Gastroesophageal sphincter (tissue), 4 donors: ENCODE results near the gene HDGF. TPM values are rescaled to one million over a fixed set of nuclear protein-coding genes. Genes with fewer than 3 reads are reported as not detected.
A peak's percentile ranks its signal among the peaks of the same experiment; 100 is the strongest.

Experiments used
- ATAC-seq: fragments of 150-250 bp; one replicate; pipeline ENCODE4 v1.9.1; 2016; ENCODE audit warnings: mild to moderate bottlenecking, moderate library complexity
- H3K27ac ChIP-seq, 4 donors: fragments of 200-600 bp; sonication (generic) in 3 of 4; 1 replicate in 3 of 4; 2 replicates in 1 of 4; pipeline ENCODE4 v1.5.1; 2016 to 2019
- H3K27me3 ChIP-seq: fragments of 200-600 bp; sonication (generic); one replicate; pipeline ENCODE4 v1.5.1; 2019
- H3K36me3 ChIP-seq, 2 donors: fragments of 200-600 bp; sonication (generic); one replicate each; pipeline ENCODE4 v1.5.1; 2019; ENCODE audit warnings: control low read depth in 1 of 2
- H3K4me1 ChIP-seq, 3 donors: fragments of 200-600 bp; sonication (generic); 1 replicate in 2 of 3; 2 replicates in 1 of 3; pipeline ENCODE4 v1.5.1; 2016 to 2019; ENCODE audit warnings: control low read depth in 2 of 3
- H3K4me3 ChIP-seq, 2 donors: fragments of 200-600 bp; sonication (generic); one replicate each; pipeline ENCODE4 v1.5.1; 2019; ENCODE audit warnings: mild to moderate bottlenecking in 1 of 2, moderate library complexity in 1 of 2
- H3K9me3 ChIP-seq, 3 donors: fragments of 200-600 bp; sonication (generic); one replicate each; pipeline ENCODE4 v1.5.1; 2017 to 2019; ENCODE audit warnings: control low read depth in 2 of 3
- CTCF ChIP-seq, 4 experiments: fragments of 200-600 bp in 2 of 4; fragments of 450-650 bp in 2 of 4; sonication (generic) in 1 of 4; IDR thresholded peaks; one replicate each; pipeline ENCODE4 v1.5.1; 2017 to 2019; ENCODE audit warnings: antibody characterized with exemption in 4 of 4, mild to moderate bottlenecking in 2 of 4, moderate library complexity in 2 of 4
- EP300 ChIP-seq: sonication (generic); formaldehyde crosslinking; IDR thresholded peaks from one replicate; pipeline ENCODE4 v1.6.1; 2017; ENCODE audit warnings: antibody characterized with exemption, mild to moderate bottlenecking
- POLR2A ChIP-seq, 2 donors: fragments of 450-650 bp; IDR thresholded peaks; one replicate each; pipeline ENCODE4 v1.6.1; 2017; ENCODE audit warnings: antibody characterized with exemption in 2 of 2, mild to moderate bottlenecking in 2 of 2, moderate library complexity in 1 of 2
- POLR2AphosphoS5 ChIP-seq: sonication (generic); formaldehyde crosslinking; IDR thresholded peaks from one replicate; pipeline ENCODE4 v1.6.1; 2017; ENCODE audit warnings: antibody characterized with exemption
- WGBS, 2 donors: methylation state at CpG; one replicate each; pipeline ENCODE4 v1.1.5; 2018; ENCODE audit warnings: low coverage in 1 of 2; 5-methylcytosine and 5-hydroxymethylcytosine counted together
- total RNA-seq, 4 donors: library from RNA; depleted of rRNA; stranded (reverse); fragments of >200 nt; gene quantifications; one replicate each; pipeline ENCODE4 v1.1.0, GENCODE V29; 2016

Gene HDGF
- total RNA-seq, 4 donors from 2014 or later = 138 to 237 (median 186) TPM

DNA sequence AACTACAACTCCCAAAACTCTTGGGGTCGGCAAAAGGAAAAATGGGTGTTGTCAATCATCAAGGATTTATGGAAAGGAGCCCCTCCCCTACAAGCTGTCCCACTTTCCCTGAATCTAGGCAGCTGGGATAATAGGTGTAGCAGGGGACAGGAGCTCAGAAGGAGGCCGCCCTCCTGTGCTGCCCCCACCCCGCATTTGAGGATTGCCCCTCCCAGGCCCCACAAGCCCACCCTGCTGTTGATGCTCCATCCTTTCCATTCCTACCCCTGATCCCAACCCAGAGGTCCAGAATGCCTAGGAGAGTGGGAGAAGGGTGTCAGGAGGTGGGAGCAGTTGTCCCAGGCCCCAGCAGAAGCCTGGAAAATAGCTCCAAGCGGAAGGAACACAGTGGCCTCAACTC is 8.7 kb downstream of the HDGF start:
- Histone ChIP-seq H3K4me3 (no peak overlapping the region), H3K27ac (peak overlapping the region in 1 of 4 donors; percentile 84), H3K36me3 (peaks cover 0 to 43% of the 10 kb centered on the region in 2 donors), H3K4me1 (peaks cover 3 to 59% (median 19%) of the 10 kb centered on the region in 3 donors), H3K27me3 (no peaks in the 10 kb centered on the region), H3K9me3 (no peaks in the 10 kb centered on the region)
- no peak for ATAC-seq
- WGBS, 2 donors = no CpG with 5 or more reads among the region's 4 CpGs
- TF ChIP-seq POLR2A (IDR thresholded peaks at IDR 0.05) (no peak), CTCF (IDR thresholded peaks at IDR 0.05) (no peak), POLR2AphosphoS5 (no peak), EP300 (no peak)

GRCh38 chr1:156742017-156742416 is 9.5 kb downstream of the HDGF start:
- TF ChIP-seq POLR2A (IDR thresholded peaks at IDR 0.05) = no peak
- no peak for TF ChIP-seq CTCF (IDR thresholded peaks at IDR 0.05)
- TF ChIP-seq EP300 = no peak
- TF ChIP-seq POLR2AphosphoS5 = no peak
- 47 to 95% methylated on average over 2 to 3 of the region's 3 CpGs for WGBS, 2 donors
- Histone ChIP-seq H3K27me3 (no peaks in the 10 kb centered on the region), H3K4me1 (peaks cover 3 to 53% (median 16%) of the 10 kb centered on the region in 3 donors), H3K27ac (peak overlapping the region in 3 of 4 donors; percentile 84 to 89 (median 85)), H3K4me3 (no peak overlapping the region), H3K9me3 (no peaks in the 10 kb centered on the region), H3K36me3 (peaks cover 0 to 51% of the 10 kb centered on the region in 2 donors)
- ATAC-seq = no peak

DNA sequence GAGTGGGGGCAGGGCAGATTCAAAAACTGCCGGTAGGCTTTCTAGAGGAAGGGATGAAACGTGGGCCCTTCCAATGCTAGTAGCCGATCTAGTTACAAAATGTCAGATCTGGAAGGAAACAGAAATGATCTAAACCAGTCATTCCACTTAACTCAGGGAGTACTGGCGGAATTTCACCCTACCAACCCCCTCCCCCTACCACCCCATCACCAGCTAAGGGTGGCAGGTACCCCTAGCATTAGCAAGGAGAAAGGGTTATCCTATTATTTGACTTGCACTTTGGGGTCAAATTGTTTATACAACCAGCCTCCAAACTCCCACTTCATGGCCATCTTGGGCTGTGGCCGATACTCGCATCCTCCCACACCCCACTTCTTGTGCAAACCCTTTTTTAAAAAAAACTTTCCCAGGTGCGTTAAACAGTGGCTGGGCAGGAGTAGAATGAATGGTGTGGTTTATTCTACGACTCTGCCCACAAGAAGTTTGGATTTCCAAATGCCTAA is 9.9 kb downstream of the HDGF start:
- Histone ChIP-seq H3K27ac (peak overlapping the region; percentile 68 to 89 (median 84)), H3K4me3 (peak overlapping the region in 1 of 2 donors; percentile 77), H3K4me1 (peaks cover 3 to 50% (median 16%) of the 10 kb centered on the region in 3 donors), H3K36me3 (peaks cover 0 to 56% of the 10 kb centered on the region in 2 donors), H3K9me3 (no peaks in the 10 kb centered on the region), H3K27me3 (no peaks in the 10 kb centered on the region)
- no peak for ATAC-seq
- TF ChIP-seq POLR2AphosphoS5 = no peak
- WGBS, 2 donors = 70 to 76% methylated on average over 2 to 6 of the region's 8 CpGs

GRCh38 chr1:156740741-156741480 is 10.6 kb downstream of the HDGF start, which contains the start of gene MRPL24:
MRPL24 (minus strand) TSS chr1:156741088; CDS start chr1:156738704, 2,384 bp downstream.
- ATAC-seq = peak; percentile 96
- WGBS, 2 donors = 0% methylated on average over 1 to 9 of the region's 38 CpGs
- Histone ChIP-seq H3K36me3 (peaks cover 0 to 62% of the 10 kb centered on the region in 2 donors), H3K4me3 (peak within 1 kb of the TSS; percentile 33 to 77), H3K4me1 (peaks cover 0 to 44% (median 10%) of the 10 kb centered on the region in 3 donors), H3K9me3 (no peaks in the 10 kb centered on the region), H3K27ac (peak within 1 kb of the TSS; percentile 68 to 89 (median 84)), H3K27me3 (no peaks in the 10 kb centered on the region)
- peak in 1 of 2 donors; percentile 24 for TF ChIP-seq POLR2A (IDR thresholded peaks at IDR 0.05)
- TF ChIP-seq EP300 = no peak
- TF ChIP-seq POLR2AphosphoS5 = peak; percentile 86
- peak in 1 of 4 experiments; percentile 3 for TF ChIP-seq CTCF (IDR thresholded peaks at IDR 0.05)

- peak overlapping the region; percentile 33 to 77 for H3K4me3 ChIP-seq
- no peaks in the 10 kb centered on the region for H3K9me3 ChIP-seq
- H3K27ac ChIP-seq = peak overlapping the region in 3 of 4 donors; percentile 71 to 85 (median 84)
- TF ChIP-seq CTCF (IDR thresholded peaks at IDR 0.05) (no peak), EP300 (no peak), POLR2A (IDR thresholded peaks at IDR 0.05) (no peak), POLR2AphosphoS5 (no peak)
- peaks cover 0 to 37% (median 6%) of the 10 kb centered on the region in 3 donors for H3K4me1 ChIP-seq
- H3K27me3 ChIP-seq = no peaks in the 10 kb centered on the region
- peaks cover 0 to 66% of the 10 kb centered on the region in 2 donors for H3K36me3 ChIP-seq
- ATAC-seq = peak; percentile 0
- 21 to 42% methylated on average over 3 to 5 of the region's 7 CpGs for WGBS, 2 donors
Measured at GRCh38 chr1:156740237-156740740, 11.2 kb downstream of the HDGF start.
